Cardiac atrium fibroblast (primary cell): ENCODE results near the gene BSND. TPM values are rescaled to one million over a fixed set of nuclear protein-coding genes. Genes with fewer than 3 reads are reported as not detected.

Experiments used
- total RNA-seq: library from RNA; depleted of rRNA; stranded (reverse); fragments of >200 nt; gene quantifications from 2 replicates; pipeline ENCODE4 v1.2.3, GENCODE V29; 2015

Gene BSND
- total RNA-seq = not detected in 2 replicates

DNA sequence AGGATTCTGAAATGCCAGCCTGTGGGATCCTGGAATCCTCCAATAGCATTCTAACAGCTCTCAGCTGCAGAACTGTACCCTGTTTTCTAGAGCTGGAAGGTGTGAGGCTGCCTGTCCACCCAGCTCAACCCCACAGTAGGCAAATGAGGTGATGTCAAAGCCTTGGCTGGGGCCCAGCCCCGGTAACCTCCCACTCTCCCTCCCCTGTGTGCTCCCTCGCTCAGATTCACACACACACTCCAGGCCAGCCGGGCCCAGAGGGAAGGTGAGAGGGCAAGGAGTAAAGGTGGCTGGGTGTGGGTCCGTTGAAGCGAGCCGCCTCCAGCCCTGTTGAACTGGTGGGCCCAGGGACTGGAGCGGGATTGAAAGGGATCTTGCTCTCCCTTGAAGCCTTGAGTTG, at the start of gene BSND:
BSND (plus strand) TSS at position 257 of the 400 bp plus-strand sequence. CDS start 254 bp downstream, outside the sequence.

DNA sequence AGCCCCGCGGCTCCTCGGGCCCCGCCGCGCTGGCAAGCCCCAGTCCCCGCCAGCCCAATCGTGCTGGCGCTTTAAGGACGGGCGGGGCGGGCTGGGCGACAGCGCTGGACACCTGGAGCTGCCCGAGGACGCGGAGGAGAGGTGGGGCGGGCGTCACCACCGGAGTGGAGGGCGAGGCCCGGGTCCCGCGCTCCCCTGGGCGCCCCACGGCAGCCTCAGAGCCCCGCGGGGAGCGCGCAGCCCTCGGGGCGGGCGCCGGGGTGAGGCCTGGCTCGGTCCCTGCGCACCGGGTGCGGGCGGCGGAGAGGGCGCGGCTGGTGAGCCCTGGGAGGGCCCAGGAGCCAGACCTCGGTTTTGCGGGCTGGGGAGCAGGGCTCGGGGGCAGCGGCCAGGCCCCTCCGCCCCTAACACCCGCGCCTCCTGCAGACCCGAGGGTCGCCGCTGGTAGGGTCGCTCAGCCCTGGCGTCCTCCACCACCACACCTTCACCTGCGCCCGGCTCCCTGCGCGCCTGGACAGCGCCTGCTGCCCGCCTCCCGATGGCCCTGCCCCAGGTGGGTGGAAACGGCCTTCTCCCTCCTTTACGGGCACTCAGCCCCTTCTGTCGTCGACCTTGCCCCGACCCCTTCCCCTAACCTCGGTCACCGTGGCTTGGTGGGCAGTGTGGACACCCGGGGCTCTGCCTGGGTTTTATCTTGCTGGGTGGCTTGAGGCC, 18.0 kb upstream of the BSND start, which contains the start of gene TMEM61:
TMEM61 (plus strand) TSS at position 101 of the 714 bp plus-strand sequence; CDS start at position 539, 438 bp downstream.

DNA sequence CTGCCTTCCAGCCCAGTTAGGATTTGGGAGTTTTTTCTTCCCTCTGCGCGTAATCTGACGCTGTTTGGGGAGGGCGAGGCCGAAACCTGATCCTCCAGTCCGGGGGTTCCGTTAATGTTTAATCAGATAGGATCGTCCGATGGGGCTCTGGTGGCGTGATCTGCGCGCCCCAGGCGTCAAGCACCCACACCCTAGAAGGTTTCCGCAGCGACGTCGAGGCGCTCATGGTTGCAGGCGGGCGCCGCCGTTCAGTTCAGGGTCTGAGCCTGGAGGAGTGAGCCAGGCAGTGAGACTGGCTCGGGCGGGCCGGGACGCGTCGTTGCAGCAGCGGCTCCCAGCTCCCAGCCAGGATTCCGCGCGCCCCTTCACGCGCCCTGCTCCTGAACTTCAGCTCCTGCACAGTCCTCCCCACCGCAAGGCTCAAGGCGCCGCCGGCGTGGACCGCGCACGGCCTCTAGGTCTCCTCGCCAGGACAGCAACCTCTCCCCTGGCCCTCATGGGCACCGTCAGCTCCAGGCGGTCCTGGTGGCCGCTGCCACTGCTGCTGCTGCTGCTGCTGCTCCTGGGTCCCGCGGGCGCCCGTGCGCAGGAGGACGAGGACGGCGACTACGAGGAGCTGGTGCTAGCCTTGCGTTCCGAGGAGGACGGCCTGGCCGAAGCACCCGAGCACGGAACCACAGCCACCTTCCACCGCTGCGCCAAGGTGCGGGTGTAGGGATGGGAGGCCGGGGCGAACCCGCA, 40.8 kb downstream of the BSND start, which contains the start of gene PCSK9:
PCSK9 (plus strand) TSS at position 207 of the 741 bp plus-strand sequence; CDS start at position 497, 290 bp downstream.

Other genes with a start within 250 kb of the BSND start
- 5.8 and 7.4 TPM in 2 replicates for gene PARS2, start 234.4 kb upstream of the BSND start, total RNA-seq
- gene TTC22, start 197.6 kb upstream of the BSND start, total RNA-seq = not detected in 2 replicates
- gene DHCR24, start 111.7 kb upstream of the BSND start, total RNA-seq = 67.5 and 136 TPM in 2 replicates
- gene TMEM61, start 18.3 kb upstream of the BSND start, total RNA-seq = not detected in 2 replicates
- gene PCSK9, start 40.6 kb downstream of the BSND start, total RNA-seq = 1.3 and 7.5 TPM in 2 replicates
- 13.4 and 17.5 TPM in 2 replicates for gene USP24, start 216.4 kb downstream of the BSND start, total RNA-seq